Fibroblast of mammary gland (primary cell): ENCODE measurements around the gene SYNJ2.
A peak's percentile ranks its signal among the peaks of the same experiment; 100 is the strongest.

Source experiments
- DNase-seq: peaks from one replicate; pipeline ENCODE4 v3.0.0-alpha.2; 2010; ENCODE audit warnings: low read depth
- H3K4me3 ChIP-seq: 2 replicates; pipeline ENCODE4 v1.5.1; 2011; ENCODE audit warnings: low read depth, mild to moderate bottlenecking, low read length, moderate library complexity; ENCODE audit not compliant: control insufficient read depth
- TF ChIP-seq, protein P1 (sequence below): conservative IDR thresholded peaks from 2 replicates; pipeline ENCODE4 v1.5.1; 2011; ENCODE audit warnings: low read depth, low read length, inconsistent platforms; ENCODE audit not compliant: control insufficient read depth, insufficient read depth

SYNJ2 gene

DNA sequence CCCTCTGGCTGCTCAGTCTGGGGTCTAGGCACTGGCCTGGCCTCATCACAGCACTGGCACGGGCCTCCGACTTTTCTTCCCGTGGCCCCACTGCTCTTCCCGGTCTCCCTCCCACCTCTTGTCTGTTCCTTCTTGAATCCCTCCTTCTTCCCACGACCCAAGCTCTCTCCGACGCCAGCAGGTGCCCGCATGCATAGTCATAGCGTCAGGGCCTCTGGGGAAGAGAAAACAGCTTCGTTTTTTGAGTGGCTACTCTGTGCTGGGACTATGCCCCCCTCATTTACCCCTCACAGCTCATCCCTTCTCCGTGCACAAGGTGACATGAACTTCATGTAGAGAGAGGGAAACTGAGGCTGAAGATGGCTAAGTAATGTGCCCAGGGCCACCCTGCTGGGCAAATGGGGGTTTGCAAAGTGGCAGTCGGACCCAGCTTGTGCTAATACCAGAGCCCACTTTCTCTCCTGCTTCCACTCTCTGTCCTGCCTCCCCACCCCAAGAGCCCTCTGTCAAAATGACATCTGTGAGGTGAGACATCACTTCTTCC lies 59.2 kb downstream of the SYNJ2 start:
- DNase-seq, result peak; percentile 80
- H3K4me3 ChIP-seq, result no peak overlapping the region
- TF ChIP-seq, protein P1, sequence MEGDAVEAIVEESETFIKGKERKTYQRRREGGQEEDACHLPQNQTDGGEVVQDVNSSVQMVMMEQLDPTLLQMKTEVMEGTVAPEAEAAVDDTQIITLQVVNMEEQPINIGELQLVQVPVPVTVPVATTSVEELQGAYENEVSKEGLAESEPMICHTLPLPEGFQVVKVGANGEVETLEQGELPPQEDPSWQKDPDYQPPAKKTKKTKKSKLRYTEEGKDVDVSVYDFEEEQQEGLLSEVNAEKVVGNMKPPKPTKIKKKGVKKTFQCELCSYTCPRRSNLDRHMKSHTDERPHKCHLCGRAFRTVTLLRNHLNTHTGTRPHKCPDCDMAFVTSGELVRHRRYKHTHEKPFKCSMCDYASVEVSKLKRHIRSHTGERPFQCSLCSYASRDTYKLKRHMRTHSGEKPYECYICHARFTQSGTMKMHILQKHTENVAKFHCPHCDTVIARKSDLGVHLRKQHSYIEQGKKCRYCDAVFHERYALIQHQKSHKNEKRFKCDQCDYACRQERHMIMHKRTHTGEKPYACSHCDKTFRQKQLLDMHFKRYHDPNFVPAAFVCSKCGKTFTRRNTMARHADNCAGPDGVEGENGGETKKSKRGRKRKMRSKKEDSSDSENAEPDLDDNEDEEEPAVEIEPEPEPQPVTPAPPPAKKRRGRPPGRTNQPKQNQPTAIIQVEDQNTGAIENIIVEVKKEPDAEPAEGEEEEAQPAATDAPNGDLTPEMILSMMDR, result no peak

DNA sequence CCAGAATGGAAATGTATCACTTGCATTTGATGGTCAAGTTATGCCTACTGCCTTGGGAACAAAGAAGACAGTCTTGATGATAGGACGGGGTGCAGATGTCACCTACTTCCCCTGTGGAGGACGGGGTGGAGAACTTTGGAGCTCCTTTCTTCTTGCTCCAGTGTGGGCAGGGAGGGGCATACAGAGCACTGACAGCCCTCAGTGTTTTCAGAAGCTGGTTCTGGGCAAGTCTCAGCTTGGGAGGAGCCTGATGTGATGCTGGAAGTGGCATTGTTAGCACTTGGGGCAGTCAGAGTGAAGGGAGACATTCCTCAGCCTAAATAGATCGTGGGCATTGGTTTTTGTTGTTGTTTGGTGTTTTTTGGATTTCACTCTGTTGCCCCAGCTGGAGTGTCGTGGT lies 59.7 kb downstream of the SYNJ2 start:
- no peak overlapping the region for H3K4me3 ChIP-seq
- DNase-seq, result no peak
- TF ChIP-seq, protein P1, result no peak

DNA sequence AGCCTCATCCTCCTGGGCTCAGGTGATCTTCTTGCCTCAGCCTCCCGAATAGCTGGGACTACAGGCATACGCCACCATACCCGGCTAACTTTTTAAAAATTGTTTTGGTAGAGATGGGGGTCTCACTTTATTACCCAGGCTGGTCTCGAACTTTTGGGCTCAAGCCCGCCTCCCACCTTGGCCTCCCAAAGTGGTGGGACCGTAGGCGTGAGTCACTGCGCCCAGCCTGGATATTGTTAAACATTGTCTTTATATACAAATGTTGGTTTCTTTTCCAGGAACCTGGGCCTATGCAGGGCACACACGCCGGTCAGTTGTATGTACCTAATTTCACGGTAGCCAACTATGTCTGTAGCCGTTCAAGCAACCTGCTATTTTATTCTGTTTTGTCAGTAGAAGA lies 60.1 kb downstream of the SYNJ2 start:
- H3K4me3 ChIP-seq, result no peak overlapping the region
- TF ChIP-seq, protein P1, result no peak

DNA sequence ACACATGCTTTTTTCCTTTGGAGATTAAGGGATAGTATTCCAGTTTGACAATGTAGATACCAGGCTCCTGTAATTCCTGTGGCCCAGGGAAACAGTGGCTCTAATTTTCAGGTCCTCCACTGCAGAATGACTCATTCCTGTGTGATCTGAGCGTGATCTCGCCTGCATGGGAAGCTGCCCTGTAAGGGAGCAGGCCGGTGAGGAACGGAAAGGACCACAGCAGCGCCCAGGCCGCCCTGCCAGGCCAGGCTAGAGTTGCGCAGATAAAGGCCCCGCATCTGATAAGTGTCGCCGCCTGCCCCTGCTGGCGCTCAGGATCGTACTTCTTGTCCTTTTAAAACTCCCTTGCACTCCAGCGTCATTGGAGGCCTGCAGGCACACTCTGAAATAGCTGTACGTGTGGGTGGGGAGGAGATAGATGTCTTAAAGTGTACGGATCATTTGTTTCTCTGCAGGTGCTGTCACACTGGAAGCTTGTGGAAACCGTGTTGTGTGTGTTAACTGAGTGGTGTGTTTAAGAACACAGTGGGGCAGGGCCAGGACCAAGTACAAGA lies 60.7 kb downstream of the SYNJ2 start:
- peak; percentile 89 for DNase-seq

More for the DNA sequence above, 60.1 kb downstream of the SYNJ2 start:
- no peak for DNase-seq

DNA sequence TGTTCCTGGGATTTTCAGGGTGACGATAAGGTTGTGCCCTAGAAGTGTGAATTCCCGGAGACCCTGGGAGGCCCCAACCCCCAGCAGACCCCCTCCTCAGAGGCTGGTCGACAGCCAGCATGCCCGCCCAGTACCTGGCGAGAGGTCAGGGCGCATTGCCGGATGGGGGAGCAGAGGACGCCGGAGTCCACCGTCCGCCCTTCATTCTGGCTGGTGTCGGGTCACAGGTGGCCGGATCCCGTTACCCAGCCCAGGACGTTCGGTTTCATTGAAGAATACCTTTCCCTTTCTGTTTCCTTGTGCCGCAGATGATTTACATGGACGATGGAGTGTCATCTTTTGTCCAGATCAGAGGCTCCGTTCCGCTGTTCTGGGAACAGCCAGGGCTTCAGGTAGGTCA lies 61.3 kb downstream of the SYNJ2 start:
- TF ChIP-seq, protein P1, result no peak
- DNase-seq, result no peak
- H3K4me3 ChIP-seq, result no peak overlapping the region

More for the DNA sequence above, 60.7 kb downstream of the SYNJ2 start:
- no peak overlapping the region for H3K4me3 ChIP-seq
- TF ChIP-seq, protein P1, result no peak

DNA sequence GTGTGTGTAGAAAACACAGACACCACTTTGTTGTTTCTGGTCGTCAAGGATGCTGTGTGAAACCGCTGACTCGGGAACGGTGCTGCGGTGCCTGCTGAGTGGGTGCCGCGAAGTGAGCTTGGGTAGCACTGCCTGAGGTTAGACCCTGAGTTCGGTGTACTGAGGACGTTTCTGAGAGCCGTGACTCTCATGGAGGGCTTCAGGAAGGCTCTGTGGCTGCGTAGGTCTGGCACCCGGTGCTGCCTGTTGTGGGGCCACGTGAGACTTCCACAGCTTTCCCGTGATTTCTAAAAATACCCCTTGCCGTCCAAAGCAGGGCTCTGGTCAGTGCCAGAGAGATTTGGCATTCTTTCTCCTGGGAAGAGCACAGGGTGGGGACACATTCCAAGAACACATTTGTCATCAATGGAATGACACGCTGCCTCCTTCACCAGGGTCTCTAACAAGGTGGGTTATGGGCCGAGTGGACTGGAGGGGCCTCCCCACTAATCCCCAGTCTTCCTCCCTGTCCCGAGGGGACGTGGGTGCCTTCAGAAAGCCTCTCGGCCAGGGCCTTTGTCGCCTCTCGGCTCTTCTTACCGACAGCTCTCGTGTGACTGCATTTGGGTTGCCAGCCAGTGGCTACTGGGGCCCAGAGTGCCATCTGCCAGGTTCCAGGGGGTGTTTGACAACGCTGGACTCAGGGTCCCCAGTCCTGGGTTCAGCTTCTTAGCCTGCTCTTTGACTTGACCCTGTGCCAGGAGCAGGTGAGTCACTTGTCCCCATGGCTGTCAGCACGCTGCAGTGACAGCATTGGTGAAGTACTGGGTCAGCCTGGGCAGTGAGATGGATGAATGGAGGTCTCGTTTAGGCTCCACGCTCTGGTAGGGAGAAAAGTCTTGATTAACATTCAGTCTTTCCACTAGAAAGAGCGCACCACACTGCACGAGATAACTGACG lies 62.2 kb downstream of the SYNJ2 start:
- DNase-seq, result no peak
- TF ChIP-seq, protein P1, result no peak
- H3K4me3 ChIP-seq, result no peak overlapping the region
